H9 (cell line): ENCODE measurements around the gene MDH2. TPM values are rescaled to one million over a fixed set of nuclear protein-coding genes. Genes with fewer than 3 reads are reported as not detected.

Experiments
- DNase-seq: peaks from one replicate; pipeline ENCODE4 v3.0.0-alpha.2; 2017
- H2AFZ ChIP-seq: one replicate; pipeline ENCODE4 v1.6.1; 2013; ENCODE audit warnings: mild to moderate bottlenecking, low read length, control low read depth, moderate library complexity
- H2AK5ac ChIP-seq: 2 replicates; pipeline ENCODE4 v1.6.1; 2013; ENCODE audit warnings: low read length, control low read depth, mixed read lengths; ENCODE audit not compliant: insufficient read length
- H2BK120ac ChIP-seq: one replicate; pipeline ENCODE4 v1.6.1; 2013; ENCODE audit warnings: low read depth, mild to moderate bottlenecking, low read length, control low read depth, inconsistent platforms; ENCODE audit not compliant: poor library complexity, severe bottlenecking
- H2BK12ac ChIP-seq: 2 replicates; pipeline ENCODE4 v1.6.1; 2013; ENCODE audit warnings: low read length, control low read depth, mixed read lengths, low read depth; ENCODE audit not compliant: insufficient read length
- H2BK15ac ChIP-seq: 2 replicates; pipeline ENCODE4 v1.6.1; 2013; ENCODE audit warnings: low read depth, low read length, control low read depth
- H2BK20ac ChIP-seq: one replicate; pipeline ENCODE4 v1.6.1; 2013; ENCODE audit warnings: low read depth, mild to moderate bottlenecking, low read length, control low read depth, inconsistent platforms; ENCODE audit not compliant: poor library complexity, severe bottlenecking
- H2BK5ac ChIP-seq: 2 replicates; pipeline ENCODE4 v1.6.1; 2013; ENCODE audit warnings: low read length, control low read depth, mixed read lengths; ENCODE audit not compliant: insufficient read length
- H3K14ac ChIP-seq: 2 replicates; pipeline ENCODE4 v1.6.1; 2013; ENCODE audit warnings: low read length, control low read depth; ENCODE audit not compliant: insufficient read depth
- H3K18ac ChIP-seq: 2 replicates; pipeline ENCODE4 v1.6.1; 2013; ENCODE audit warnings: low read depth, mild to moderate bottlenecking, mixed read lengths, low read length, control low read depth; ENCODE audit not compliant: insufficient read length
- H3K23ac ChIP-seq: 2 replicates; pipeline ENCODE4 v1.6.1; 2013; ENCODE audit warnings: low read length, control low read depth, mixed read lengths, low read depth; ENCODE audit not compliant: insufficient read length
- H3K23me2 ChIP-seq: 2 replicates; pipeline ENCODE4 v1.6.1; 2013; ENCODE audit warnings: low read depth, mild to moderate bottlenecking, mixed read lengths, low read length, control low read depth; ENCODE audit not compliant: insufficient read length, poor library complexity, severe bottlenecking
- H3K27ac ChIP-seq: 2 replicates; pipeline ENCODE4 v1.5.1; 2013; ENCODE audit warnings: low read length, control low read depth, mixed read lengths, low read depth; ENCODE audit not compliant: insufficient read length
- H3K27me3 ChIP-seq: 2 replicates; pipeline ENCODE4 v1.6.1; 2013; ENCODE audit warnings: low read length, control low read depth, inconsistent platforms; ENCODE audit not compliant: insufficient read depth
- H3K4ac ChIP-seq: 2 replicates; pipeline ENCODE4 v1.6.1; 2013; ENCODE audit warnings: low read depth, mild to moderate bottlenecking, control low read depth, inconsistent platforms, low read length, moderate library complexity
- H3K4me1 ChIP-seq: 2 replicates; pipeline ENCODE4 v1.6.1; 2013; ENCODE audit warnings: low read length, control low read depth, inconsistent platforms; ENCODE audit not compliant: insufficient read depth
- H3K4me2 ChIP-seq: 2 replicates; pipeline ENCODE4 v1.6.1; 2013; ENCODE audit warnings: low read length, control low read depth, mixed read lengths; ENCODE audit not compliant: insufficient read length, insufficient read depth
- H3K56ac ChIP-seq: 2 replicates; pipeline ENCODE4 v1.6.1; 2013; ENCODE audit warnings: low read depth, mild to moderate bottlenecking, mixed read lengths, low read length, control low read depth; ENCODE audit not compliant: insufficient read length
- H3K79me1 ChIP-seq: 2 replicates; pipeline ENCODE4 v1.6.1; 2013; ENCODE audit warnings: low read depth, mild to moderate bottlenecking, moderate library complexity, low read length, control low read depth, inconsistent platforms; ENCODE audit not compliant: insufficient read depth, poor library complexity, severe bottlenecking
- H3K79me2 ChIP-seq: 2 replicates; pipeline ENCODE4 v1.6.1; 2013; ENCODE audit warnings: low read length, control low read depth, inconsistent platforms; ENCODE audit not compliant: insufficient read depth
- H3K9ac ChIP-seq: 2 replicates; pipeline ENCODE4 v1.6.1; 2013; ENCODE audit warnings: low read length, control low read depth, mixed read lengths; ENCODE audit not compliant: insufficient read length; ENCODE audit errors: extremely low read depth
- H3K9me3 ChIP-seq: one replicate; pipeline ENCODE4 v1.6.1; 2013; ENCODE audit warnings: low read depth, low read length, inconsistent platforms; ENCODE audit not compliant: control insufficient read depth
- H3T11ph ChIP-seq: one replicate; pipeline ENCODE4 v1.6.1; 2013; ENCODE audit warnings: mild to moderate bottlenecking, low read length, control low read depth, inconsistent platforms
- H4K20me1 ChIP-seq: one replicate; pipeline ENCODE4 v1.6.1; 2013; ENCODE audit not compliant: control insufficient read depth, insufficient read length, insufficient read depth
- H4K5ac ChIP-seq: 2 replicates; pipeline ENCODE4 v1.6.1; 2013; ENCODE audit warnings: low read depth, mild to moderate bottlenecking, mixed read lengths, low read length, control low read depth; ENCODE audit not compliant: insufficient read length
- H4K8ac ChIP-seq: replicated peaks from 2 replicates; pipeline ENCODE4 v1.6.1; 2013; ENCODE audit warnings: low read length, control low read depth, mixed read lengths, low read depth; ENCODE audit not compliant: insufficient read length
- H4K91ac ChIP-seq: 2 replicates; pipeline ENCODE4 v1.6.1; 2013; ENCODE audit warnings: low read depth, mild to moderate bottlenecking, moderate library complexity, mixed read lengths, low read length, control low read depth; ENCODE audit not compliant: insufficient read length
- H3K27ac Mint-ChIP-seq, 3 experiments: 2 replicates in 2 of 3; 3 replicates in 1 of 3; pipeline ENCODE4 v1.8.0; 2020 to 2021; ENCODE audit warnings: mixed read lengths in 3 of 3, mild to moderate bottlenecking in 1 of 3, moderate library complexity in 1 of 3
- H3K27me3 Mint-ChIP-seq: 2 replicates; pipeline ENCODE4 v1.8.0; 2021; ENCODE audit warnings: low read depth, mild to moderate bottlenecking, moderate library complexity, mixed read lengths
- H3K36me3 Mint-ChIP-seq, 3 experiments: 2 replicates in 2 of 3; 3 replicates in 1 of 3; pipeline ENCODE4 v1.8.0; 2020 to 2021; ENCODE audit warnings: low read depth in 3 of 3, mixed read lengths in 3 of 3; ENCODE audit not compliant: insufficient read depth in 1 of 3
- H3K4me1 Mint-ChIP-seq, 2 experiments: 2 replicates each; pipeline ENCODE4 v1.8.0; 2020; ENCODE audit warnings: mixed read lengths in 2 of 2
- H3K4me3 Mint-ChIP-seq, 2 experiments: 2 replicates in 1 of 2; 3 replicates in 1 of 2; pipeline ENCODE4 v1.8.0; 2020 to 2021; ENCODE audit warnings: mild to moderate bottlenecking in 2 of 2, mixed read lengths in 2 of 2, moderate library complexity in 1 of 2
- H3K9me3 Mint-ChIP-seq, 2 experiments: 2 replicates in 1 of 2; 3 replicates in 1 of 2; pipeline ENCODE4 v1.8.0; 2020; ENCODE audit warnings: mild to moderate bottlenecking in 2 of 2, mixed read lengths in 2 of 2, moderate library complexity in 1 of 2
- CTCF ChIP-seq: fragments of 200-600 bp; sonication (generic); conservative IDR thresholded peaks from 3 replicates; pipeline ENCODE4 v1.8.0; 2021; ENCODE audit warnings: antibody characterized with exemption, mild to moderate bottlenecking
- WGBS: extraction: QIAGEN DNeasy Blood & Tissue Kit; methylation state at CpG from one replicate; pipeline ENCODE4 v1.1.7; 2013; ENCODE audit warnings: missing lambda C conversion rate, low lambda C conversion rate, mixed read lengths; ENCODE audit not compliant: insufficient read length; ENCODE audit errors: extremely low coverage; 5-methylcytosine and 5-hydroxymethylcytosine counted together
- total RNA-seq: library from RNA; stranded (reverse); gene quantifications from 2 replicates; pipeline ENCODE4 v1.2.1, GENCODE V29; 2021

Gene MDH2
- total RNA-seq, 1 experiment from 2014 or later: 260 TPM

DNA sequence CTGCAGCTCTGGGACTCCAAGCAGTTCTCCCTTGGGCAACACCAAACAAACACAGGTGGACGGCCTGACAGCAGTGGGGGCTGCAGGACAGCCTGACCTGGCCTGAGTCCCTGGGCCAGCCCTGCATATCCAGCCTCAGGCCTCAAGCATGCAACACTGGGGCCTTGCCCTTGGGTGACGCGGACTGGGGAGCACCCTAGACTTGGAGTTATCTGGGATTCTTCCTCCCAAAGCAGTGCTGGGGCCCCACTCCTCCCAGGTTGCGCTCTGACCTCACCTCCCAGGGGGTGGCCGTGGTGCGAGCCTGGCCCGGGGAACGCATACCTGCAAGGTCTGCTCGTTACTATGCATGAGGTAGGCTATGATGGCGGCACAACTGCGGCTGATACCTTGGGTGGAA is 47.3 kb upstream of the MDH2 start:
- Histone ChIP-seq H3K79me1 (no peaks in the 10 kb centered on the region), H3K18ac (no peak overlapping the region), H2BK5ac (no peak overlapping the region), H2BK12ac (no peak overlapping the region), H2AK5ac (no peak overlapping the region), H4K20me1 (no peaks in the 10 kb centered on the region), H4K91ac (no peak overlapping the region), H3K27ac (no peak overlapping the region), H2BK20ac (no peak overlapping the region), H3K4me1 (no peaks in the 10 kb centered on the region), H4K8ac (no peak overlapping the region), H3K14ac (no peak overlapping the region), H3T11ph (no peak overlapping the region), H3K79me2 (no peaks in the 10 kb centered on the region), H2AFZ (no peak overlapping the region), H2BK15ac (no peak overlapping the region), H2BK120ac (no peak overlapping the region), H3K9ac (no peak overlapping the region), H3K27me3 (no peaks in the 10 kb centered on the region), H4K5ac (no peak overlapping the region), H3K23me2 (no peaks in the 10 kb centered on the region), H3K56ac (no peak overlapping the region), H3K23ac (no peak overlapping the region), H3K9me3 (no peaks in the 10 kb centered on the region), H3K4me2 (no peak overlapping the region), H3K4ac (no peak overlapping the region)
- no peak overlapping the region; a peak in 1 of 7 replicates for H3K27ac Mint-ChIP-seq
- no peaks in the 10 kb centered on the region for H3K9me3 Mint-ChIP-seq
- TF ChIP-seq CTCF: no peak
- no peak for DNase-seq
- no CpG with 5 or more reads among the region's 11 CpGs for WGBS
- H3K4me3 Mint-ChIP-seq: no peak overlapping the region
- no peaks in the 10 kb centered on the region for H3K27me3 Mint-ChIP-seq
- H3K36me3 Mint-ChIP-seq: peaks cover 20 to 43% (median 36%) of the 10 kb centered on the region in 3 experiments
- no peaks in the 10 kb centered on the region for H3K4me1 Mint-ChIP-seq
